Suprapubic skin (tissue), 4 donors: ENCODE results near the gene MATCAP1.

Source experiments
- POLR2A ChIP-seq, 2 donors: fragments of 450-650 bp; IDR thresholded peaks; one replicate each; pipeline ENCODE4 v1.6.1; 2017; ENCODE audit warnings: antibody characterized with exemption in 2 of 2, mild to moderate bottlenecking in 2 of 2, moderate library complexity in 2 of 2
- POLR2AphosphoS5 ChIP-seq, 3 donors: sonication (generic); formaldehyde crosslinking; IDR thresholded peaks; one replicate each; pipeline ENCODE4 v1.6.1; 2017; ENCODE audit warnings: antibody characterized with exemption in 3 of 3

DNA sequence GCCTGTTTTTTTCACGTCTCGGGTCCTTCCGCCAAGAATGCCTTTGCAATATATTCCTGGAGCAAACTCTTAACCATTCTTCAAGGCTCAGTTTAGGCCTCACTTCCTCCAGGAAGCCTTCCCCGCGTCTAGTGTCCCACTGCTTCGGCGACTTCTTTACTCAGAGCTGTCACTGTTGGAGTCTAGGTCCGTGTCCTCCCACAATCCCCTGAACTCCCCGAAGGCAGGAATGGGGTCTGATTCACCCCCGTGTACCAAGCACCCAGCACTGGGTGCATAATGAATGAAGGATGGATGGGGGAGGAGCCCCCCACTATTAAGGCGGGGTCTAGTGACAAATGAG is 508 bp downstream of the MATCAP1 start:
- TF ChIP-seq POLR2A (IDR thresholded peaks at IDR 0.05): no peak
- TF ChIP-seq POLR2AphosphoS5 (IDR thresholded peaks at IDR 0.05): no peak
